Measurements from ENCODE around the gene CELSR3.

CELSR3 gene

GRCh38 chr3:48648188-48648850, 14.4 kb downstream of the CELSR3 start:
- no peak overlapping the region for H3K27ac ChIP-seq (ENCODE audit: insufficient read depth in 1 of 2, low read depth in 1 of 2, low read length in 2 of 2, poor library complexity in 1 of 2, severe bottlenecking in 2 of 2)
- H3K4me3 ChIP-seq (ENCODE audit: control insufficient read depth in 1 of 7, extremely low read depth in 1 of 7, insufficient read depth in 4 of 7, low read depth in 2 of 7, low read length in 6 of 7): no peak overlapping the region
- H3K4me1 ChIP-seq (ENCODE audit: control extremely low read depth in 1 of 4, control insufficient read depth in 4 of 4, insufficient read depth in 4 of 4, low read length in 3 of 4): no peaks in the 10 kb centered on the region
- H3K27me3 ChIP-seq (replicated peaks in 2 of 5; ENCODE audit: control insufficient read depth in 4 of 5, insufficient read depth in 5 of 5, low read length in 4 of 5): no peaks in the 10 kb centered on the region
- H3K36me3 ChIP-seq (ENCODE audit: control insufficient read depth in 4 of 4, insufficient read depth in 4 of 4, low read length in 3 of 4): peaks cover 0 to 2% (median 0%) of the 10 kb centered on the region in 4 experiments
- ChIA-PET POLR2A (no interaction called here), CTCF (interaction anchor here (1.1 kb wide), 1 partner anchor 9 kb away, joined by 5 read pairs; no protein-coding TSS in a partner anchor)
- no peak for DNase-seq
- H3K9me3 ChIP-seq (ENCODE audit: control extremely low read depth in 1 of 5, control insufficient read depth in 4 of 5, insufficient read depth in 2 of 5, low read depth in 1 of 5, low read length in 4 of 5): no peaks in the 10 kb centered on the region
- WGBS (ENCODE audit: insufficient coverage): 97% methylated on average over 9 of the region's 15 CpGs

- Histone ChIP-seq H3K36me3 (ENCODE audit: control insufficient read depth in 4 of 4, insufficient read depth in 4 of 4, low read length in 3 of 4) (no peaks in the 10 kb centered on the region), H3K27me3 (replicated peaks in 2 of 5; ENCODE audit: control insufficient read depth in 4 of 5, insufficient read depth in 5 of 5, low read length in 4 of 5) (no peaks in the 10 kb centered on the region), H3K4me1 (ENCODE audit: control extremely low read depth in 1 of 4, control insufficient read depth in 4 of 4, insufficient read depth in 4 of 4, low read length in 3 of 4) (no peaks in the 10 kb centered on the region), H3K4me3 (ENCODE audit: control insufficient read depth in 1 of 7, extremely low read depth in 1 of 7, insufficient read depth in 4 of 7, low read depth in 2 of 7, low read length in 6 of 7) (no peak overlapping the region), H3K9me3 (ENCODE audit: control extremely low read depth in 1 of 5, control insufficient read depth in 4 of 5, insufficient read depth in 2 of 5, low read depth in 1 of 5, low read length in 4 of 5) (no peaks in the 10 kb centered on the region), H3K27ac (ENCODE audit: insufficient read depth in 1 of 2, low read depth in 1 of 2, low read length in 2 of 2, poor library complexity in 1 of 2, severe bottlenecking in 2 of 2) (no peak overlapping the region)
- DNase-seq: no peak
- ChIA-PET POLR2A (no interaction called here), CTCF (interaction anchor here (1.1 kb wide), 1 partner anchor 9 kb away, joined by 5 read pairs; no protein-coding TSS in a partner anchor)
- 97% methylated on average over 9 of the region's 9 CpGs for whole genome bisulfite sequencing (ENCODE audit: insufficient coverage)
These were observed 15.0 kb downstream of the CELSR3 start for GRCh38 chr3:48647714-48648113.

DNA sequence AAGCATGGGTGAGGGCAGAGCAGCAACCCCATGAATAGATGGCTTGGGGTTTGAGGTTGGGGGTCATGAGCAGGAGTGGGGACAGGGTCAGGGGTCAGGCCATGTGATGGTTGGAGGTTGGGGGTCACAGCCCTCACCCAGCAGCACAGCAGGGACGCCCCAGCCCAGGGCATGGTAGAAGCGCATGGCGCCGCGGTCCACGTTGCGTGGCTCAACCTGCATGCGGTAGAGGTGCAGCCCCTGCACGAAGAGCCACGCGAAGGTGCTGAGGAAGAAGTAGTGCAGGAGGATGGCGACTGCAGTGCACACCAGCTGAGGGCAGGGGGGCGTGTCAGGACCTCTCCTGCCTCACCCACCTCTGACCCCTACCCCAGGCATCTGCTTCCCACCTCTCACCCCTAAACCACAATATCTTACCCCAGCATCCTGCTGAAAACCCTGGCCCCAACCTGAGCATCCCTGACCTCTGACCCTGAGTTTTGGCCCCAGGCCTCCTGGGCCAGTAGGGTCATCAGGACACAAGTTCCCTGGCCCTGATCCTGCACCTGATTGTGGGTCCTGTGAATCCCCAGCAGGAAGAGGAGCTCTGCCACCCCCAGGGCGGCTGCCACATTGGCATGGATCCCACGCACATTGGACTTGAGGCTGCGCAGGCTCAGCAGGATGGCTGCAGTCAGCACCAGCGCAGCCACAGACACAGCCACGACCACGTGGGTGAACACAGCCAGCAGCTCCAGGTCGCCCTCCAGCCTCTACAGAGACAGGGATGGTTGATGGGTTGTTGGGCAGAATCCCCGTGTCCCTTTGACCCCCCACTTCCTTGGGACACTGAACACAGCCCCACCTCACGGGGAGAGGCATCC, 17.6 kb downstream of the CELSR3 start:
- Histone ChIP-seq H3K36me3 (ENCODE audit: control insufficient read depth in 4 of 4, insufficient read depth in 4 of 4, low read length in 3 of 4) (no peaks in the 10 kb centered on the region), H3K27ac (ENCODE audit: insufficient read depth in 1 of 2, low read depth in 1 of 2, low read length in 2 of 2, poor library complexity in 1 of 2, severe bottlenecking in 2 of 2) (no peak overlapping the region), H3K9me3 (ENCODE audit: control extremely low read depth in 1 of 5, control insufficient read depth in 4 of 5, insufficient read depth in 2 of 5, low read depth in 1 of 5, low read length in 4 of 5) (no peaks in the 10 kb centered on the region), H3K27me3 (replicated peaks in 2 of 5; ENCODE audit: control insufficient read depth in 4 of 5, insufficient read depth in 5 of 5, low read length in 4 of 5) (no peaks in the 10 kb centered on the region), H3K4me1 (ENCODE audit: control extremely low read depth in 1 of 4, control insufficient read depth in 4 of 4, insufficient read depth in 4 of 4, low read length in 3 of 4) (no peaks in the 10 kb centered on the region), H3K4me3 (ENCODE audit: control insufficient read depth in 1 of 7, extremely low read depth in 1 of 7, insufficient read depth in 4 of 7, low read depth in 2 of 7, low read length in 6 of 7) (no peak overlapping the region)
- 95% methylated on average over 19 of the region's 22 CpGs for WGBS (ENCODE audit: insufficient coverage)
- POLR2A ChIA-PET: interaction anchor here (0.6 kb wide), 1 partner anchor 27 kb away, joined by 4 read pairs; no protein-coding TSS in a partner anchor
- DNase-seq: no peak
- CTCF ChIA-PET: interaction anchor here (1.5 kb wide), 1 partner anchor 10 kb away, joined by 3 read pairs; the partner anchor contains the start of gene SLC26A6

- ChIA-PET POLR2A (interaction anchor here (0.8 kb wide), 1 partner anchor 44 kb away, joined by 3 read pairs; no protein-coding TSS in a partner anchor), CTCF (interaction anchor here (1.6 kb wide), 1 partner anchor 10 kb away, joined by 4 read pairs; no protein-coding TSS in a partner anchor)
- Histone ChIP-seq H3K4me3 (ENCODE audit: control insufficient read depth in 1 of 7, extremely low read depth in 1 of 7, insufficient read depth in 4 of 7, low read depth in 2 of 7, low read length in 6 of 7) (no peak overlapping the region), H3K4me1 (ENCODE audit: control extremely low read depth in 1 of 4, control insufficient read depth in 4 of 4, insufficient read depth in 4 of 4, low read length in 3 of 4) (no peaks in the 10 kb centered on the region), H3K27ac (ENCODE audit: insufficient read depth in 1 of 2, low read depth in 1 of 2, low read length in 2 of 2, poor library complexity in 1 of 2, severe bottlenecking in 2 of 2) (no peak overlapping the region), H3K9me3 (ENCODE audit: control extremely low read depth in 1 of 5, control insufficient read depth in 4 of 5, insufficient read depth in 2 of 5, low read depth in 1 of 5, low read length in 4 of 5) (no peaks in the 10 kb centered on the region), H3K36me3 (ENCODE audit: control insufficient read depth in 4 of 4, insufficient read depth in 4 of 4, low read length in 3 of 4) (no peaks in the 10 kb centered on the region), H3K27me3 (replicated peaks in 2 of 5; ENCODE audit: control insufficient read depth in 4 of 5, insufficient read depth in 5 of 5, low read length in 4 of 5) (no peaks in the 10 kb centered on the region)
- 98% methylated on average over 12 of the region's 12 CpGs for WGBS (ENCODE audit: insufficient coverage)
- no peak for DNase-seq
These were observed 20.1 kb downstream of the CELSR3 start for GRCh38 chr3:48642605-48643004.

GRCh38 chr3:48641396-48641795, 21.3 kb downstream of the CELSR3 start:
- H3K36me3 ChIP-seq (ENCODE audit: control insufficient read depth in 4 of 4, insufficient read depth in 4 of 4, low read length in 3 of 4): no peaks in the 10 kb centered on the region
- H3K4me3 ChIP-seq (ENCODE audit: control insufficient read depth in 1 of 7, extremely low read depth in 1 of 7, insufficient read depth in 4 of 7, low read depth in 2 of 7, low read length in 6 of 7): no peak overlapping the region
- DNase-seq: no peak
- no peaks in the 10 kb centered on the region for H3K27me3 ChIP-seq (replicated peaks in 2 of 5; ENCODE audit: control insufficient read depth in 4 of 5, insufficient read depth in 5 of 5, low read length in 4 of 5)
- 94% methylated on average over 2 of the region's 3 CpGs for WGBS (ENCODE audit: insufficient coverage)
- ChIA-PET POLR2A (no interaction called here), CTCF (interaction anchor here (1.2 kb wide), 1 partner anchor 9 kb away, joined by 5 read pairs; no protein-coding TSS in a partner anchor)
- H3K27ac ChIP-seq (ENCODE audit: insufficient read depth in 1 of 2, low read depth in 1 of 2, low read length in 2 of 2, poor library complexity in 1 of 2, severe bottlenecking in 2 of 2): no peak overlapping the region
- H3K9me3 ChIP-seq (ENCODE audit: control extremely low read depth in 1 of 5, control insufficient read depth in 4 of 5, insufficient read depth in 2 of 5, low read depth in 1 of 5, low read length in 4 of 5): no peaks in the 10 kb centered on the region
- peaks cover 0 to 4% (median 3%) of the 10 kb centered on the region in 4 experiments for H3K4me1 ChIP-seq (ENCODE audit: control extremely low read depth in 1 of 4, control insufficient read depth in 4 of 4, insufficient read depth in 4 of 4, low read length in 3 of 4)

DNA sequence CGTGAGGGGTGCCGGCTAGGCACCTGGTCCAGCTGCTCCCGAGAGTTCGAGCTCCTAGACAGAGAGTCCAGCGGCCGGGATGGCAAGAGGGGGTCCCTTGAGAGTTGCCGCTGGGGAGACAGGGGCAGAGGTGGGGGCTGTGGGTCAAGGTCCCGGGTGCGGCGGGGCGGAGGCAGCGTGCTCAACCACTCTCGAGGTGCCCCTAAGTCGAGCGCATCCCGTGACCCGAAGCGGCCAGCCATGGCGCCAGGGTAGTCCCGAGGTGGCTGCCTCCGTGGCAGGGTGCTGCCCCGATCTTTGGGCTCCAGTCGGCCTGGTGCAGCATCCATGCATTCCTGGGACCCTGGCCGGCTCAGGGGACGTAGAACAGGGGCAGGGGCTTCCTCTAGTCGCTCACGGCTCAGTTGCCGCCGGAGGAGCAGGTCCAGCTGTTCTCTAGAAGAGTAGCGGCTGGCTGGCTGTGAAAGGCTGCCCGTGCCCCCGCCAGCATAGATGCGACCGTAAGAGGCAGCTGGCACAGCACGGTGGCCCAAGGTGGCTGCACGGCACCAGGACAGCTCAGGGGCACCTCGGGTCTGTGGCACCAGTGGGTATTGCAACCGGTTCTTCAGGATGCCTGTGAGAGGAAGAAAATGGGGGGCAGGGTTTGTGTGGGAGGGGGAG, 22.6 kb downstream of the CELSR3 start:
- ChIA-PET POLR2A (no interaction called here), CTCF (interaction anchor here (1.2 to 1.8 kb wide), 2 partner anchors 8 to 10 kb away, joined by 5 read pairs; no protein-coding TSS in a partner anchor)
- no peak overlapping the region for H3K27ac ChIP-seq (ENCODE audit: insufficient read depth in 1 of 2, low read depth in 1 of 2, low read length in 2 of 2, poor library complexity in 1 of 2, severe bottlenecking in 2 of 2)
- H3K4me1 ChIP-seq (ENCODE audit: control extremely low read depth in 1 of 4, control insufficient read depth in 4 of 4, insufficient read depth in 4 of 4, low read length in 3 of 4): peaks cover 0 to 15% (median 13%) of the 10 kb centered on the region in 4 experiments
- WGBS (ENCODE audit: insufficient coverage): 95% methylated on average over 36 of the region's 38 CpGs
- no peaks in the 10 kb centered on the region for H3K36me3 ChIP-seq (ENCODE audit: control insufficient read depth in 4 of 4, insufficient read depth in 4 of 4, low read length in 3 of 4)
- no peaks in the 10 kb centered on the region for H3K9me3 ChIP-seq (ENCODE audit: control extremely low read depth in 1 of 5, control insufficient read depth in 4 of 5, insufficient read depth in 2 of 5, low read depth in 1 of 5, low read length in 4 of 5)
- no peak for DNase-seq
- H3K27me3 ChIP-seq (replicated peaks in 2 of 5; ENCODE audit: control insufficient read depth in 4 of 5, insufficient read depth in 5 of 5, low read length in 4 of 5): no peaks in the 10 kb centered on the region
- no peak overlapping the region for H3K4me3 ChIP-seq (ENCODE audit: control insufficient read depth in 1 of 7, extremely low read depth in 1 of 7, insufficient read depth in 4 of 7, low read depth in 2 of 7, low read length in 6 of 7)

Measured in common myeloid progenitor, CD34-positive (primary cell).